Adipocyte (in vitro differentiated cells): ENCODE results near the gene CDS2.
A peak's percentile ranks its signal among the peaks of the same experiment; 100 is the strongest.

ENCODE experiments used
- DNase-seq: peaks from one replicate; pipeline ENCODE4 v3.0.0-alpha.2; 2015; ENCODE audit warnings: low read depth
- H3K27me3 ChIP-seq: replicated peaks from 2 replicates; pipeline ENCODE4 v1.7.0; 2013; ENCODE audit warnings: mild to moderate bottlenecking, low read length, moderate library complexity; ENCODE audit not compliant: control insufficient read depth, insufficient read depth
- H3K36me3 ChIP-seq: 2 replicates; pipeline ENCODE4 v1.7.0; 2013; ENCODE audit warnings: low read length, mild to moderate bottlenecking, moderate library complexity; ENCODE audit not compliant: control insufficient read depth, insufficient read depth, severe bottlenecking
- H3K4me1 ChIP-seq: 2 replicates; pipeline ENCODE4 v1.7.0; 2013; ENCODE audit warnings: mild to moderate bottlenecking, low read length, moderate library complexity; ENCODE audit not compliant: control insufficient read depth, insufficient read depth
- H3K4me3 ChIP-seq: 2 replicates; pipeline ENCODE4 v1.7.0; 2013; ENCODE audit warnings: mild to moderate bottlenecking, low read length, moderate library complexity
- H3K9ac ChIP-seq: 2 replicates; pipeline ENCODE4 v1.7.0; 2013; ENCODE audit warnings: mild to moderate bottlenecking, low read length, moderate library complexity
- H3K9me3 ChIP-seq: 2 replicates; pipeline ENCODE4 v1.7.0; 2013; ENCODE audit warnings: mild to moderate bottlenecking, low read length, moderate library complexity; ENCODE audit not compliant: control insufficient read depth

Gene CDS2

GRCh38 chr20:5126512-5127203 lies at the start of gene CDS2:
Gene CDS2 (plus strand): TSS chr20:5127008. CDS start chr20:5127093, 85 bp downstream.
- Histone ChIP-seq H3K4me1 (peaks cover 26% of the 10 kb centered on the region), H3K9ac (peak within 1 kb of the TSS; percentile 94), H3K4me3 (peak within 1 kb of the TSS; percentile 87), H3K9me3 (no peaks in the 10 kb centered on the region), H3K36me3 (no peaks in the 10 kb centered on the region), H3K27me3 (no peaks in the 10 kb centered on the region)
- peak; percentile 100 for DNase-seq

- H3K9ac ChIP-seq, result peak overlapping the region; percentile 47
- H3K36me3 ChIP-seq, result no peaks in the 10 kb centered on the region
- H3K27me3 ChIP-seq, result no peaks in the 10 kb centered on the region
- no peak for DNase-seq
- peaks cover 40% of the 10 kb centered on the region for H3K4me1 ChIP-seq
- peak overlapping the region; percentile 51 for H3K4me3 ChIP-seq
- no peaks in the 10 kb centered on the region for H3K9me3 ChIP-seq
Measured at GRCh38 chr20:5077761-5078387, 48.9 kb upstream of the CDS2 start.

GRCh38 chr20:5078399-5078958 lies 48.3 kb upstream of the CDS2 start:
- Histone ChIP-seq H3K9me3 (no peaks in the 10 kb centered on the region), H3K9ac (peak overlapping the region; percentile 47), H3K36me3 (no peaks in the 10 kb centered on the region), H3K4me1 (peaks cover 34% of the 10 kb centered on the region), H3K27me3 (no peaks in the 10 kb centered on the region), H3K4me3 (peak overlapping the region; percentile 51)
- no peak for DNase-seq

- Histone ChIP-seq H3K9me3 (no peaks in the 10 kb centered on the region), H3K27me3 (no peaks in the 10 kb centered on the region), H3K4me1 (peaks cover 29% of the 10 kb centered on the region), H3K9ac (peak overlapping the region; percentile 86), H3K4me3 (peak overlapping the region; percentile 52), H3K36me3 (no peaks in the 10 kb centered on the region)
- peak; percentile 86 for DNase-seq
Measured at GRCh38 chr20:5080384-5080877, 46.4 kb upstream of the CDS2 start.

- no peak for DNase-seq
- H3K4me3 ChIP-seq, result no peak overlapping the region
- H3K36me3 ChIP-seq, result no peaks in the 10 kb centered on the region
- no peak overlapping the region for H3K9ac ChIP-seq
- H3K4me1 ChIP-seq, result peaks cover 9% of the 10 kb centered on the region
- no peaks in the 10 kb centered on the region for H3K9me3 ChIP-seq
- H3K27me3 ChIP-seq, result no peaks in the 10 kb centered on the region
Measured at GRCh38 chr20:5085380-5085779, 41.4 kb upstream of the CDS2 start.

- Histone ChIP-seq H3K27me3 (no peaks in the 10 kb centered on the region), H3K36me3 (no peaks in the 10 kb centered on the region), H3K4me3 (no peak overlapping the region), H3K4me1 (no peaks in the 10 kb centered on the region), H3K9me3 (no peaks in the 10 kb centered on the region), H3K9ac (no peak overlapping the region)
- DNase-seq, result no peak
Measured at GRCh38 chr20:5088688-5089087, 38.1 kb upstream of the CDS2 start.

- H3K9ac ChIP-seq, result no peak overlapping the region
- H3K27me3 ChIP-seq, result no peaks in the 10 kb centered on the region
- no peak for DNase-seq
- no peak overlapping the region for H3K4me3 ChIP-seq
- H3K36me3 ChIP-seq, result no peaks in the 10 kb centered on the region
- no peaks in the 10 kb centered on the region for H3K4me1 ChIP-seq
- no peaks in the 10 kb centered on the region for H3K9me3 ChIP-seq
Measured at GRCh38 chr20:5090191-5090590, 36.6 kb upstream of the CDS2 start.

GRCh38 chr20:5091902-5092301 lies 34.9 kb upstream of the CDS2 start:
- Histone ChIP-seq H3K4me1 (no peaks in the 10 kb centered on the region), H3K4me3 (no peak overlapping the region), H3K36me3 (peaks cover 8% of the 10 kb centered on the region), H3K9ac (no peak overlapping the region), H3K27me3 (no peaks in the 10 kb centered on the region), H3K9me3 (no peaks in the 10 kb centered on the region)
- DNase-seq, result no peak

- H3K9ac ChIP-seq, result no peak overlapping the region
- DNase-seq, result no peak
- no peaks in the 10 kb centered on the region for H3K27me3 ChIP-seq
- no peaks in the 10 kb centered on the region for H3K9me3 ChIP-seq
- H3K36me3 ChIP-seq, result peaks cover 13% of the 10 kb centered on the region
- H3K4me1 ChIP-seq, result no peaks in the 10 kb centered on the region
- no peak overlapping the region for H3K4me3 ChIP-seq
Measured at GRCh38 chr20:5092765-5093339, 34.0 kb upstream of the CDS2 start.

- DNase-seq, result no peak
- no peaks in the 10 kb centered on the region for H3K9me3 ChIP-seq
- H3K9ac ChIP-seq, result no peak overlapping the region
- H3K36me3 ChIP-seq, result peaks cover 37% of the 10 kb centered on the region
- no peak overlapping the region for H3K4me3 ChIP-seq
- H3K4me1 ChIP-seq, result no peaks in the 10 kb centered on the region
- no peaks in the 10 kb centered on the region for H3K27me3 ChIP-seq
Measured at GRCh38 chr20:5095454-5095853, 31.4 kb upstream of the CDS2 start.

- no peak overlapping the region for H3K9ac ChIP-seq
Measured at GRCh38 chr20:5095931-5096330, 30.9 kb upstream of the CDS2 start.

More at GRCh38 chr20:5095931-5096330, 30.9 kb upstream of the CDS2 start:
- H3K36me3 ChIP-seq, result peaks cover 39% of the 10 kb centered on the region
- no peak overlapping the region for H3K4me3 ChIP-seq
- DNase-seq, result no peak
- H3K9me3 ChIP-seq, result no peaks in the 10 kb centered on the region
- H3K4me1 ChIP-seq, result no peaks in the 10 kb centered on the region
- no peaks in the 10 kb centered on the region for H3K27me3 ChIP-seq
